Measurements from ENCODE around the gene ANKRD35. TPM values are rescaled to one million over a fixed set of nuclear protein-coding genes. Genes with fewer than 3 reads are reported as not detected.

The ANKRD35 gene
- total and polyA plus RNA-seq, 2 experiments from 2014 or later, result 3.6 to 5.6 TPM

GRCh38 chr1:145846201-145846612 lies 39.5 kb downstream of the ANKRD35 start:
- peak; percentile 75 for DNase-seq (ENCODE audit: low spot score)

GRCh38 chr1:145845514-145846161 lies 40.0 kb downstream of the ANKRD35 start, which contains the start of gene NUDT17:
Gene NUDT17 (plus strand): TSS chr1:145845630. CDS start chr1:145845641, 11 bp downstream.
- ATAC-seq (peak; percentile 86), DNase-seq (ENCODE audit: low spot score) (peak; percentile 92)
- peaks cover 25% of the 10 kb centered on the region for H3K36me3 ChIP-seq (ENCODE audit: insufficient read depth)
- 0 out of 2 replicates have a peak within 1 kb of the TSS, but pooled peaks have one; percentile 52 for H3K27ac Mint-ChIP-seq
- no peaks in the 10 kb centered on the region for H3K27me3 ChIP-seq (ENCODE audit: insufficient read depth)
- no peaks in the 10 kb centered on the region for H3K9me3 Mint-ChIP-seq
- H3K4me1 ChIP-seq (ENCODE audit: insufficient read depth), result no peaks in the 10 kb centered on the region; the same call in 1 of the 2 replicates
- H3K4me2 ChIP-seq, result peak within 1 kb of the TSS; percentile 94
- H3K79me2 ChIP-seq (replicated peaks; ENCODE audit: insufficient read depth), result no peaks in the 10 kb centered on the region
- no peaks in the 10 kb centered on the region for H3K9me2 ChIP-seq (ENCODE audit: insufficient read depth)
- H3K4me1 Mint-ChIP-seq, result peaks cover 5% of the 10 kb centered on the region; the same call in 2 of the 3 replicates
- peaks cover 41% of the 10 kb centered on the region for H3K36me3 Mint-ChIP-seq (ENCODE audit: low read depth)
- H2AFZ ChIP-seq, result peak within 1 kb of the TSS; percentile 90
- peaks cover 2% of the 10 kb centered on the region for H3K27me3 Mint-ChIP-seq (ENCODE audit: insufficient read depth, low read depth, poor library complexity)
- no peaks in the 10 kb centered on the region; the same call in 1 of the 2 replicates for H4K20me1 ChIP-seq (replicated peaks; ENCODE audit: insufficient read depth)
- H3K27ac ChIP-seq (ENCODE audit: low read depth), result no peak within 1 kb of the TSS
- peak within 1 kb of the TSS; percentile 87 for H3K4me3 ChIP-seq
- no peak within 1 kb of the TSS for H3K4me3 Mint-ChIP-seq
- peaks cover 9% of the 10 kb centered on the region; the same call in 1 of the 2 replicates for H3F3A ChIP-seq (replicated peaks; ENCODE audit: low read depth)
- TF ChIP-seq CTCF (conservative IDR thresholded peaks at IDR 0.05; ENCODE audit: low read depth in 2 of 2) (peak; percentile 88), POLR2AphosphoS5 (IDR thresholded peaks at IDR 0.05; ENCODE audit: low read depth) (0 out of 2 replicates have a peak, but pooled peaks have one; percentile 11), ZNF114 (CRISPR knock-in tag; IDR thresholded peaks at IDR 0.05) (no peak)

More at GRCh38 chr1:145846201-145846612, 39.5 kb downstream of the ANKRD35 start:
- H4K20me1 ChIP-seq (replicated peaks; ENCODE audit: insufficient read depth), result peaks cover under 1% of the 10 kb centered on the region; the same call in 1 of the 2 replicates
- no peak overlapping the region for H3K4me3 Mint-ChIP-seq
- ATAC-seq, result peak; percentile 78
- 0 out of 2 replicates have a peak overlapping the region, but pooled peaks have one; percentile 52 for H3K27ac Mint-ChIP-seq
- no peaks in the 10 kb centered on the region for H3K9me3 Mint-ChIP-seq
- H3F3A ChIP-seq (replicated peaks; ENCODE audit: low read depth), result peaks cover 9% of the 10 kb centered on the region; the same call in 1 of the 2 replicates
- H3K4me2 ChIP-seq, result peak overlapping the region; percentile 94
- H2AFZ ChIP-seq, result peak overlapping the region; percentile 90
- TF ChIP-seq JUNB (IDR thresholded peaks at IDR 0.05; ENCODE audit: unreplicated experiment) (no peak), CTCF (conservative IDR thresholded peaks at IDR 0.05; ENCODE audit: low read depth in 2 of 2) (peak; percentile 67 to 77), ZNF331 (CRISPR knock-in tag; IDR thresholded peaks at IDR 0.05; ENCODE audit: low read depth) (no peak), STAT1 (IDR thresholded peaks at IDR 0.05; ENCODE audit: unreplicated experiment) (no peak), ETS1 (IDR thresholded peaks at IDR 0.05) (no peak), EZH2phosphoT487 (IDR thresholded peaks at IDR 0.05; ENCODE audit: unreplicated experiment) (no peak)
- H3K27me3 Mint-ChIP-seq (ENCODE audit: insufficient read depth, low read depth, poor library complexity), result peaks cover 2% of the 10 kb centered on the region
- H3K27ac ChIP-seq (ENCODE audit: low read depth), result no peak overlapping the region
- H3K79me2 ChIP-seq (replicated peaks; ENCODE audit: insufficient read depth), result no peaks in the 10 kb centered on the region
- H3K27me3 ChIP-seq (ENCODE audit: insufficient read depth), result no peaks in the 10 kb centered on the region
- H3K4me1 Mint-ChIP-seq, result peaks cover 5% of the 10 kb centered on the region; the same call in 2 of the 3 replicates
- peaks cover 21% of the 10 kb centered on the region for H3K36me3 ChIP-seq (ENCODE audit: insufficient read depth)
- H3K4me1 ChIP-seq (ENCODE audit: insufficient read depth), result no peaks in the 10 kb centered on the region; the same call in 1 of the 2 replicates
- H3K36me3 Mint-ChIP-seq (ENCODE audit: low read depth), result peaks cover 41% of the 10 kb centered on the region
- H3K4me3 ChIP-seq, result peak overlapping the region; percentile 87
- no peaks in the 10 kb centered on the region for H3K9me2 ChIP-seq (ENCODE audit: insufficient read depth)
